Testis (tissue), 3 donors: Measurements from ENCODE around the gene RASAL2. TPM values are rescaled to one million over a fixed set of nuclear protein-coding genes. Genes with fewer than 3 reads are reported as not detected.

Experiments
- DNase-seq: peaks from one replicate; pipeline ENCODE4 v3.0.0-alpha.2; 2019
- H3K27ac ChIP-seq, 2 donors: fragments of 200-600 bp; sonication (generic); one replicate each; pipeline ENCODE4 v1.5.1; 2019
- H3K27me3 ChIP-seq: fragments of 200-600 bp; sonication (generic); one replicate; pipeline ENCODE4 v1.5.1; 2019
- H3K36me3 ChIP-seq: fragments of 200-600 bp; sonication (generic); one replicate; pipeline ENCODE4 v1.5.1; 2017; ENCODE audit warnings: low read depth; ENCODE audit errors: missing control alignments
- H3K4me1 ChIP-seq: fragments of 200-600 bp; sonication (generic); one replicate; pipeline ENCODE4 v1.5.1; 2019
- H3K4me3 ChIP-seq, 2 donors: fragments of 200-600 bp; sonication (generic); one replicate each; pipeline ENCODE4 v1.5.1; 2017 to 2019
- H3K9me3 ChIP-seq: fragments of 200-600 bp; sonication (generic); one replicate; pipeline ENCODE4 v1.5.1; 2017
- POLR2A ChIP-seq: fragments of 450-650 bp; IDR thresholded peaks from one replicate; pipeline ENCODE4 v1.6.1; 2017; ENCODE audit warnings: antibody characterized with exemption, mild to moderate bottlenecking, moderate library complexity
- WGBS, 2 donors: methylation state at CpG; one replicate each; pipeline ENCODE4 v1.1.5; 2018; 5-methylcytosine and 5-hydroxymethylcytosine counted together
- intact Hi-C: fragments of 100-400 bp; cut with DNase I; formaldehyde crosslinking; loops from one replicate; pipeline ENCODE4 v1.15.1; 2023; ENCODE audit warnings: low total_unique reads
- polyA plus RNA-seq: library from polyadenylated mRNA; stranded (reverse); fragments of 350-450 nt; fragmentation: Illumina TruSeq; extraction: RNeasy Lipid Tissue Mini Kit (QIAGEN cat#74804); gene quantifications from one replicate; pipeline ENCODE4 v1.2.3, GENCODE V29; 2014; ENCODE audit warnings: low read depth, low replicate concordance; ENCODE audit not compliant: insufficient read depth
- total RNA-seq, 2 donors: library from RNA; depleted of rRNA; stranded (reverse); fragments of >200 nt; gene quantifications; one replicate each; pipeline ENCODE4 v1.2.3, GENCODE V29; 2016
- TF ChIP-seq, protein P1 (sequence below), 3 experiments: fragments of 450-650 bp in 2 of 3; fragments of 200-600 bp in 1 of 3; sonication (generic) in 1 of 3; IDR thresholded peaks; one replicate each; pipeline ENCODE4 v1.5.1; 2016 to 2019; ENCODE audit warnings: antibody characterized with exemption in 3 of 3, mild to moderate bottlenecking in 2 of 3, moderate library complexity in 1 of 3

Gene RASAL2
- total and polyA plus RNA-seq, 3 donors from 2014 or later = 25.9 to 41.7 (median 39.6) TPM

DNA sequence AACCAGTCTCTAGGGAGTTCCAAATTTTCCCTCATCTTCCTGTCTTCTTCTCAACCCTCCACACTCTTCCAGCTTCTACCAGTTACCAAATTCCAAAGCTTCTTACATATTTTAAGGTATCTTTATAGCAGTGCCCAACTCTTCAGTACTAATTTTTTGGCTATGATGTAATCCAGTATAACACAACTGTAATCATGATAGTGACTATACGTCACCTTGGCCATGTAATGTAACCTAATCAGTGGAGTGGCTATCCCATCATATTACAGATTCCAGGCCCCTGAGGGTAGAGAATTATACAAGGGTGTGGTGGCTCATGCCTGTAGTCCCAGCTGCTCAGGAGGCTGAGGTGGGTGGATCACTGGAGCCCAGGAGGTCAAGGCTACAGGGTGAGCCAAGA is 259.6 kb downstream of the RASAL2 start:
- intact Hi-C loops = no loop called here
- 92 to 97% methylated on average over 1 of the region's 1 CpG for WGBS, 2 donors
- no peak for DNase-seq
- no peak overlapping the region for H3K4me3 ChIP-seq
- no peaks in the 10 kb centered on the region for H3K36me3 ChIP-seq
- no peak for TF ChIP-seq POLR2A
- TF ChIP-seq, protein P1, sequence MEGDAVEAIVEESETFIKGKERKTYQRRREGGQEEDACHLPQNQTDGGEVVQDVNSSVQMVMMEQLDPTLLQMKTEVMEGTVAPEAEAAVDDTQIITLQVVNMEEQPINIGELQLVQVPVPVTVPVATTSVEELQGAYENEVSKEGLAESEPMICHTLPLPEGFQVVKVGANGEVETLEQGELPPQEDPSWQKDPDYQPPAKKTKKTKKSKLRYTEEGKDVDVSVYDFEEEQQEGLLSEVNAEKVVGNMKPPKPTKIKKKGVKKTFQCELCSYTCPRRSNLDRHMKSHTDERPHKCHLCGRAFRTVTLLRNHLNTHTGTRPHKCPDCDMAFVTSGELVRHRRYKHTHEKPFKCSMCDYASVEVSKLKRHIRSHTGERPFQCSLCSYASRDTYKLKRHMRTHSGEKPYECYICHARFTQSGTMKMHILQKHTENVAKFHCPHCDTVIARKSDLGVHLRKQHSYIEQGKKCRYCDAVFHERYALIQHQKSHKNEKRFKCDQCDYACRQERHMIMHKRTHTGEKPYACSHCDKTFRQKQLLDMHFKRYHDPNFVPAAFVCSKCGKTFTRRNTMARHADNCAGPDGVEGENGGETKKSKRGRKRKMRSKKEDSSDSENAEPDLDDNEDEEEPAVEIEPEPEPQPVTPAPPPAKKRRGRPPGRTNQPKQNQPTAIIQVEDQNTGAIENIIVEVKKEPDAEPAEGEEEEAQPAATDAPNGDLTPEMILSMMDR (IDR thresholded peaks at IDR 0.05) = no peak
- no peaks in the 10 kb centered on the region for H3K27me3 ChIP-seq
- no peak overlapping the region for H3K27ac ChIP-seq
- no peaks in the 10 kb centered on the region for H3K9me3 ChIP-seq
- H3K4me1 ChIP-seq = no peaks in the 10 kb centered on the region

DNA sequence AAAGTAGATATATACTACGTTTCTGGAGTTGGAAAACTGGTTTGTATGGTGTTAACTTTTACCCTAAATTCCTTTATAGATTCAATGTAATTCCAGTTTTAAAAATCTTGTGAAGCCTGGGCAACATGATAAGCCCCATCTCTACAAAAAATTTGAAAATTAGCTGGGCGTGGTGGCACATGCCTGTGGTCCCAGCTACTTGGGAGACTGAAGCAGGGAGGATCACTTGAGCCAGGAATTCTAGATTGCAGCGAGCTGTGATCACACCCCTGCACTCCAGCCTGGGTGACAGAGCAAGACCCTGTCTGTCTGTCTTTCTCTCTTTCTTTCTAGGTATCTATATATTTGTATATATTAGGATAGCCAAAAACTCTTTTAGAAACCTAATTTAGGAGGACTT is 260.9 kb downstream of the RASAL2 start:
- intact Hi-C loops = no loop called here
- H3K4me1 ChIP-seq = no peaks in the 10 kb centered on the region
- H3K36me3 ChIP-seq = no peaks in the 10 kb centered on the region
- H3K9me3 ChIP-seq = no peaks in the 10 kb centered on the region
- no peak overlapping the region for H3K4me3 ChIP-seq
- no peaks in the 10 kb centered on the region for H3K27me3 ChIP-seq
- no peak for TF ChIP-seq POLR2A
- TF ChIP-seq, protein P1 (IDR thresholded peaks at IDR 0.05) = no peak
- no peak overlapping the region for H3K27ac ChIP-seq
- no peak for DNase-seq
- 85 to 88% methylated on average over 3 of the region's 3 CpGs for WGBS, 2 donors

DNA sequence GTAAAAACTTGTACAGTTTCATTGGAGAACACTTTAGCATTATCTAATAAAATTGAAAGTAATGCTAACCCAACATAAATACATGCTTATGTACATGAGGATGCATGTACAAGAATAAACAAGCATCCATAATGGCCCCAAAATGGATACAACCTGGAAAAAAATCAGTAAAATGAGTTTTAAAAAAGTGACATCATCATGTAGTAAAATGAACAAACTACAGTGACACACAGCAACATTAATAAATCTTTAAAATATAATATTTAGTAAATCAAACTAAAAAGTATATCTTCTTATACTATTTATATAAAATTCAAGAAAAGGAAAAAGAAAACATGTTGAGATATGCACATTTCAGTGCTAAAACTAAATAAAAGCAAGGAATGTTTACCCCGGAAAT is 262.4 kb downstream of the RASAL2 start:
- intact Hi-C loops = no loop called here
- TF ChIP-seq, protein P1 (IDR thresholded peaks at IDR 0.05) = no peak
- no peak for TF ChIP-seq POLR2A
- H3K4me3 ChIP-seq = no peak overlapping the region
- no peaks in the 10 kb centered on the region for H3K9me3 ChIP-seq
- H3K36me3 ChIP-seq = no peaks in the 10 kb centered on the region
- DNase-seq = no peak
- no peaks in the 10 kb centered on the region for H3K27me3 ChIP-seq
- H3K27ac ChIP-seq = no peak overlapping the region
- 92 to 94% methylated on average over 1 of the region's 1 CpG for WGBS, 2 donors
- no peaks in the 10 kb centered on the region for H3K4me1 ChIP-seq

DNA sequence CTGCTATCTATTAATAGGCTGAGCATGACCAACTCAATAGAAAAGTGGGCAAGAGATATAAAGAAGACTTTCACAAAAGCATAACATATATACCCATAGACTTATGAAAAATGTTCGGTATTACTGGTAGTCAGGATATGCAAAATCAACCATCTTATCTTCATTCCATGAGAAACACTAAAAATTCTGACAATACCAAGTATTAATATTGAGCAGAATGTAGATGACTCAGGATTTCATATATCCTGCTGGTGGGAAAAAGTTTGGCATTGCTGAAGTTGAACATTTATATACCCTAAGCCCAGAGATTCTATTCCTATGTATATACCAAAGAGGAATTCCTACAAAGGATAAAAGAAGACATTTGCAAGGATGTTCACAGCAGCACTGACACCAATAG is 264.6 kb downstream of the RASAL2 start:
- Histone ChIP-seq H3K27me3 (no peaks in the 10 kb centered on the region), H3K4me3 (no peak overlapping the region), H3K4me1 (no peaks in the 10 kb centered on the region), H3K27ac (no peak overlapping the region), H3K36me3 (no peaks in the 10 kb centered on the region), H3K9me3 (no peaks in the 10 kb centered on the region)
- no peak for DNase-seq
- TF ChIP-seq, protein P1 (IDR thresholded peaks at IDR 0.05) = no peak
- TF ChIP-seq POLR2A = no peak
- 100% methylated on average over 1 of the region's 1 CpG for WGBS, 2 donors
- intact Hi-C loops = no loop called here

DNA sequence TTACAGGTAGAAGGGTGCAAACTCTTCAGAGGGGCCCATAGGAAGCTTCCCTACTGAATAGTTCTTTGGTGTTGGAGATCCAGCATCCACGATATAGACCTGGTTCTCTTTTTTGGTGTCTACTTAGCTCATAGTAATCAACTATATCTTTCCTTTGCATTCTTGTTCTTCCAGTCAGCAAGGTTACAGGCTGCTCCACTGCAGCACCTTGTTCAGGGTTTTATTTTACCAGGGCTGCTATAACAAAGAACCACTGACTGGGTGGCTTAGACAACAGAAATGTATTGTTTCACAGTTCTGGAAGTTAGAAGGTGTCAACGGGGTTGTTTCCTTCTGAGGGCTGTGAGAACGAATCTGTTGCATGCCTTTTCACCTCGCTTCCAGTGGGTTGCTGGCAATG is 266.5 kb downstream of the RASAL2 start:
- no peak overlapping the region for H3K4me3 ChIP-seq
- H3K4me1 ChIP-seq = no peaks in the 10 kb centered on the region
- 86 to 89% methylated on average over 4 of the region's 4 CpGs for WGBS, 2 donors
- H3K27me3 ChIP-seq = no peaks in the 10 kb centered on the region
- no peaks in the 10 kb centered on the region for H3K36me3 ChIP-seq
- DNase-seq = no peak
- H3K27ac ChIP-seq = no peak overlapping the region
- intact Hi-C loops = no loop called here
- TF ChIP-seq, protein P1 (IDR thresholded peaks at IDR 0.05) = no peak
- no peak for TF ChIP-seq POLR2A
- no peaks in the 10 kb centered on the region for H3K9me3 ChIP-seq
